Activated T-cell treated with anti-CD3 and anti-CD28 coated beads for 4 hours (primary cell): ENCODE data around the gene OR5H2.
A peak's percentile ranks its signal among the peaks of the same experiment; 100 is the strongest.
"Not testable (repeated sequence)": the region's sequence is repeated elsewhere in the genome, so short reads cannot be mapped to it uniquely, and the experiment has no call there.

ENCODE experiments used
- DNase-seq: peaks from one replicate; pipeline ENCODE4 v3.0.0-alpha.2; 2020

The OR5H2 gene

DNA sequence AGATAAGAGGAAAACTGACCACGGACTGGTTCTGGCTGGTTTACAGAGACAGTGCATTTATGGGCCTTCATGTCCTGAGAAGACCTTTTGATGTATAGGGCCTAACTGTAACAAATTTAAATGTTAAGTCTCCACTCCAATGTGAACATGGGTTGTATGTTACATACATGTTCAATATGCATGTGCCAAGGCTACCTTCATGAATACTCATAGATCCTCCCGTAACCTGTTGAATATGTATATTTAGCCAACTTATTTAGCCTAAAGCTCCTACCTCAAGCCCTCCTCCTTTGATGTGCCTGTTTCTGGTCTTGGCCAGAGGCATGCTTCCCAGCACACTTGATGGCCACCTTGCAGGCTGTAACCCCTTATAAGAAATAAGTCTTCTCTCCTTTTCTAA lies at the start of gene OR5H2:
Gene OR5H2 (plus strand): TSS at position 301 of the 400 bp plus-strand sequence. CDS start 398 bp downstream, outside the sequence.
- no peak for DNase-seq

DNA sequence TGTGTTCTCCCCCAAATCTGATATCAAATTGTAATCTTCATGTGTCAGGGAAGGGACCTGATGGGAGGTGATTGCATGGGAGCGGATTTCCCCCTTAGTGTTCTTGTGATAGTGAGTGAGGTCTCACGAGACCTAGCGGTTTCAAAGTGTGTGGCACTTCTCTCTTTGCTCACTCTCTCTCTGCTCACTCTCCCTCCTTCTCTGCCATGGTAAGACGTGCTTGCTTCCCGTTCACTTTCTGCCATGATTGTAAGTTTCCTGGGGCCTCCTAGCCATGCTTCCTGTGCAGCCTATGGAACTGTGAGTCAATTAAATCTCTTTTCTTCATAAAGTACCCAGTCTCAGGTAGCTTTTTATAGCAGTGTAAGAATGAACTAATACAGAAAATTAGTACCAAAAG lies 48.8 kb upstream of the OR5H2 start:
- DNase-seq: no peak

GRCh38 chr3:98240131-98240530 lies 42.2 kb upstream of the OR5H2 start:
- DNase-seq: no peak

- DNase-seq: no peak
Measured at GRCh38 chr3:98242155-98242554, 40.1 kb upstream of the OR5H2 start.

- no peak for DNase-seq
Measured at GRCh38 chr3:98243843-98244242, 38.5 kb upstream of the OR5H2 start.

- DNase-seq: no peak
Measured at GRCh38 chr3:98246142-98246541, 36.2 kb upstream of the OR5H2 start.

GRCh38 chr3:98256026-98256425 lies 26.3 kb upstream of the OR5H2 start:
- not testable (repeated sequence) for DNase-seq

DNA sequence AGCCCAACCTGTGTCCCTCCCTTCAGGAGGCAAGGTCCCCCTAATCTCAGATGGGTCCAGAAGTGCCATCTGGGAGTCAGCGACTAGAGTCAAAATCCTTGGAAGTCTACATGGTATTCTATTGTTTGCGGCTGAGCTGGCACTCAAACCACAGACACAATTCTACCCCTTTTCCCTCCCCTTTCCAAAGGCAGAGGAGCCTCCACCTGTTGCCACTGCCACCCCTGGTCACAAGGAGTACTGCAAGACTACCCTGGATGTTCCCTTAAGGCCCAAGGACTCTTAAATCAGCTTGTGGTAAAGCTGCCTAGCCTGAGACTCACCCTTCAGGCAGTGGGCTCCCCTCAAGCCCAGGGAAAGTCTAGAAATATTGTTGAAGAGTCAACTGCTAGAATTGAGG lies 22.6 kb upstream of the OR5H2 start:
- DNase-seq: no peak

DNA sequence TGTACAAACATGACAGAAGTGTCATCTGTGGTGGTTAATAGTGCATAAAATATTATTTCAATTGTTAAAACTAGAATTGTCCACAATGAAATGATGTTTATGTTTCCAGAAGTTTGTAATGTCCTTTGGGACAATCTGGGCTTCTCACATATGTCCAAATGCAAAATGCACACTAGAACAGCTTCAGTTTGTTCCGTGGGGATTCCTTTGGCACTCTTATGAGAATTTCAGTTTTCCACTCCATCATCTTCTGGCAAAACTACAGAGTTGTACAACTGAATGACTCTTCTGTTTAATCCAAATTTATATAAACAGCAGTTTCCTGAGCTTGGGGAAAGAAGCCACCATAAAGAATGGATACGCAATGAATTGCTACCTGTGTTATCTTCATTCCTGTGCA lies 20.3 kb upstream of the OR5H2 start:
- DNase-seq: no peak

- DNase-seq: no peak
Measured at GRCh38 chr3:98263944-98264343, 18.4 kb upstream of the OR5H2 start, which contains the start of gene OR5H6. OR5H6 (plus strand) TSS chr3:98264244; CDS start chr3:98264333, 89 bp downstream.

GRCh38 chr3:98269846-98270245 lies 12.5 kb upstream of the OR5H2 start:
- no peak for DNase-seq

DNA sequence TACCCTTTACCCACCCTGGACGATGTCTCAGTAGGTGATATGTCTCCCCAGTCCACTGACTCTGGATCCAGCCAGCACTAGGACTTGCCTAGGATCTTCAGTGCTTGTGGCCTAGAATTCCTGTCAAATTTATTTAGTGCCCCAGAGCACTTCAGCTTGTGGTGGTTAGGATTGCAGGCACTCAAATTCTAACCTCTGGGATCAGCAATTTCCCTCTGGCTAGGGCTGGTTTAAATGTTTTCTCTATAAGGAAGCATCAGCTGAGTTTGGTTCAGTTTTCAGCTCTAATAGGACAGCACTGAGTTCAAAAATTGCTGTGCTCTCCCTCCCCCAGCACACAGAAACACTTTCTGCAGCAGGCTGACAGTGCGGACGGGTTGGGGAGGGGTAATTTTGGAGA lies 10.2 kb upstream of the OR5H2 start:
- no peak for DNase-seq

- no peak for DNase-seq
Measured at GRCh38 chr3:98274914-98275313, 7.4 kb upstream of the OR5H2 start.

DNA sequence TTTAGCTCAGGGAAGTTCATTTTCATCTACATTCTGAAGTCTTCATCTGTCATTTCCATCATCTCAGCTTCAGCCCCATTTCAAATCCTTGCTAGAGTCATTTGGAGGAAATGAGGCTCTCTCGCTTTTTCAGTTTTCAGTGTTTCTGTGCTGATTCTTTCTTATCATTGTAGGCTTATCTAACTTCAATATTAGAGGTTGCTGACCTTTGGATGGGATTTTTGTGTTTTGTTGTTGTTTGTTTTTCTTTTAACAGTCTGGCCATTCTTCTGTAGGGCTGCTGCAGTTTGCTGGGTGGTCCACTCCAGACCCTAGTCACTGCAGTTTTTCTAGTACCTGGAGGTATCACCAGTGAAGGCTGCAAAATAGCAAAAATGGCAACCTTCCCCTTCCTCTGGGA lies 8.6 kb downstream of the OR5H2 start:
- no peak for DNase-seq

DNA sequence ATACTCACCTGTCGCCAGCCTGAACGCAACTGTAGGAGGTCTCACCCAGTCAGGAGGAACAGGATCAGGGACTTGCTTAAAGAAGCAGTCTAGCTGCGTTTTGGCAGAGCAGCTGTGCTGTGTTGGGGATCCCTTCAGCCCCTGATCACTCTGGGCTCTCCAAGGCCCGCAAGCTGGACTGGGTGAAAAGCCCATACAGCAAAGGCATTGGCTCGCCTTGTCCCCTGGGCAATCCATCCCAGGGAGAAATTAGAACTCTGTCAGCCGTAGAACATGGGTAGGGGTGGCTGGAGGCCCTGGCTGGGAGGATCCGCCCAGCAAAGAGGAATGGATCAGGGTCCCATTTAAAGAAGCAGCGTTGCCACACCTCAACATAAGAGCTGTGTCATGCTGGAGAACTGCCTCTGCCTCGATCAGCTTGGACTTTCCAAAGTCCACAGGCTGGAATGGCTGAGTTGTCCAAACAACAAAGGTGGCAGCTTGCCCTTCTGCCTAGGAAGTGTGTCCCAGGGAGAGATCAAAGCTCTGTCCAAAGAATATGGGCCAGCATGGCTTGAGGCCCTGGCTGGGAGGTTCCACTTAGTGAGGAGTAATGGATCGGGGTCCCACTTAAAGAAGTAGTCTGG lies 9.1 kb downstream of the OR5H2 start:
- no peak for DNase-seq

- no peak for DNase-seq
Measured at GRCh38 chr3:98322101-98322500, 39.8 kb downstream of the OR5H2 start.

GRCh38 chr3:98322686-98323085 lies 40.4 kb downstream of the OR5H2 start:
- DNase-seq: no peak

- no peak for DNase-seq
Measured at GRCh38 chr3:98323425-98323824, 41.1 kb downstream of the OR5H2 start.

DNA sequence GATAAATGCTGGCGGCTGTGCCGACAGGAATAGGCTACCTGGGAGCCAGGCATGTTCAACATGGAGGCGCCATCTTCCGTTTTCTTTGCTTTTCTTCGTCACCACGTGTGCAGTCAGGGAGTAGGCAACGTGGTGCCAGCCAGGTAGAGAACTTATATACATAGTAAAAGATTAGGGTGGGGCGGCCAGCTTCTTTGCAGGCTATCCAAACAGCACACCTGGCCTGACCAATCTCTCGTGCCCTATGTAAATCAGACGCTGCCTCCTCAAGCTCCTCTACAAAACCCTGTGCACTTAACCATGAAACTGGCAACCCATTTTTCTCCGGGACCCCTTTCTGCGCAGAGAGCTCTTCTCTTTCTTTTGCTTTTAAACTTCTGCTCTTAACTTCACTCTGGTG lies 42.8 kb downstream of the OR5H2 start:
- DNase-seq: no peak

GRCh38 chr3:98326105-98326893 lies 44.0 kb downstream of the OR5H2 start:
- DNase-seq: no peak

DNA sequence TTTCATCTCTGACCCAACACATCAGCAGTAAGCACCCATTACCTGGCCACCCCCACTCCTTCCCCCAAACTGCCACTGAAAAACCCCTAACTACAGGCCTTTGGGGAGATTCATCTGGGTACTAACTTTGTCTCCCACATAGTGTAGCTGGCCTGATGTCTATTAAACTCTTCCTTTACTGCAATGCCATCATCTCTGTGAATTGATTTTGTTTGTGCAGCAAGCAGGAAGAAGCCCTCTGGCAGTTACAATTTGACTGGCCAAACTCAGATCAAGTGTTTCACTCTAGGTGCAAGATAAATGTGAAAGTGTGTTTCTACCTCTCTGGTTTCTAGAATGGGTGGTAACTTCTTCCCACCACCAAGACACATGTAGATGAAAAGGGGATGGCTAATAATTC lies 44.6 kb downstream of the OR5H2 start:
- DNase-seq: no peak

DNA sequence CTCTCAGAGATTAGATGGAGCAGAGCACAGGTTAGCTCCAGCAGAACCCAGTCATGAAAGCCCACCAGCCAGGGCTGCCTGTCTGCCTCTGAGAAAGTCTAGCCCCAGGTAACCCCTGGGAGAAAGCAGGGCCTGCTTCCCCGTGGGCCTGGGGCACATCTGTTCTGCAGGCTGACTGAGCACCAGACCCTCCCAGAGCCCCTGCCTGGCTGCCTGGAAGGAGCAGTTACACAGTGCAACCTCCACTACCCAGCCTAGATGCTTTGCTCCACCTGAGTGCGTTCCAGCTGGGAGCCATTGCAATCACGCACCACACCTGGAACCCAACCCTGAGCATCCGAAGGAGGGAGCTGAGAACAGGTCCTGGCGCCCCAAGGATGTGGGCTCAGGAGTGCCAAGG lies 46.6 kb downstream of the OR5H2 start:
- DNase-seq: no peak

GRCh38 chr3:98329392-98330124 lies 47.3 kb downstream of the OR5H2 start:
- peak; percentile 19 for DNase-seq

- no peak for DNase-seq
Measured at GRCh38 chr3:98331329-98331728, 49.0 kb downstream of the OR5H2 start.
